NOMO-1 treated with DMSO at 0.1 percent for 48 hours (cell line): ENCODE data around the gene CELF1.

Experiments
- DNase-seq: peaks from one replicate; lab custom pipeline; 2025; ENCODE audit not compliant: unreplicated experiment; lab: John Stamatoyannopoulos, UW

The CELF1 gene

GRCh38 chr11:47511917-47512316 lies 41.0 kb downstream of the CELF1 start:
- no peak for DNase-seq

GRCh38 chr11:47510209-47510608 lies 42.7 kb downstream of the CELF1 start:
- no peak for DNase-seq

- DNase-seq = no peak
Observed at GRCh38 chr11:47509077-47509536, 43.8 kb downstream of the CELF1 start.

GRCh38 chr11:47508240-47508957 lies 44.5 kb downstream of the CELF1 start:
- DNase-seq = no peak

GRCh38 chr11:47507563-47508239 lies 45.2 kb downstream of the CELF1 start:
- no peak for DNase-seq

- peak; percentile 67 for DNase-seq
Observed at GRCh38 chr11:47506795-47507562, 46.0 kb downstream of the CELF1 start.

- no peak for DNase-seq
Observed at GRCh38 chr11:47506373-47506772, 46.6 kb downstream of the CELF1 start.

GRCh38 chr11:47504910-47505309 lies 48.0 kb downstream of the CELF1 start:
- DNase-seq = no peak

GRCh38 chr11:47503227-47503626 lies 49.7 kb downstream of the CELF1 start:
- no peak for DNase-seq

- no peak for DNase-seq
Observed at GRCh38 chr11:47502767-47503166, 50.2 kb downstream of the CELF1 start.

- DNase-seq = no peak
Observed at GRCh38 chr11:47501101-47501500, 51.8 kb downstream of the CELF1 start.

GRCh38 chr11:47500121-47500520 lies 52.8 kb downstream of the CELF1 start:
- DNase-seq = no peak

- no peak for DNase-seq
Observed at GRCh38 chr11:47499614-47500013, 53.3 kb downstream of the CELF1 start.

GRCh38 chr11:47499161-47499560 lies 53.8 kb downstream of the CELF1 start:
- DNase-seq = peak; percentile 59

- no peak for DNase-seq
Observed at GRCh38 chr11:47498584-47499152, 54.3 kb downstream of the CELF1 start.

GRCh38 chr11:47498149-47498548 lies 54.8 kb downstream of the CELF1 start:
- no peak for DNase-seq

GRCh38 chr11:47496808-47497207 lies 56.1 kb downstream of the CELF1 start:
- no peak for DNase-seq

- no peak for DNase-seq
Observed at GRCh38 chr11:47495856-47496217, 57.1 kb downstream of the CELF1 start.

- peak; percentile 64 for DNase-seq
Observed at GRCh38 chr11:47495011-47495855, 57.7 kb downstream of the CELF1 start.

GRCh38 chr11:47489395-47489755 lies 63.6 kb downstream of the CELF1 start:
- DNase-seq = no peak
